Lung (tissue), 12 donors: ENCODE data around the gene TMC5. TPM values are rescaled to one million over a fixed set of nuclear protein-coding genes. Genes with fewer than 3 reads are reported as not detected.

ENCODE experiments used
- ATAC-seq: fragments of 200-7000 bp; cut with Tn5 transposase; one replicate; pipeline ENCODE4 v1.9.1; 2020; ENCODE audit warnings: moderate number of reproducible peaks; ENCODE audit not compliant: insufficient read depth, low FRiP score
- DNase-seq, 3 donors: peaks; one replicate each; pipeline ENCODE4 v3.0.0-alpha.2; 2013 to 2017
- H3K27ac ChIP-seq, 2 donors: one replicate each; pipeline ENCODE4 v1.5.1; 2013; ENCODE audit warnings: mild to moderate bottlenecking in 2 of 2, moderate library complexity in 2 of 2, control low read depth in 1 of 2, inconsistent platforms in 1 of 2, low read depth in 1 of 2, low read length in 1 of 2
- H3K27me3 ChIP-seq, 3 donors: one replicate each; pipeline ENCODE4 v1.5.1; 2013; ENCODE audit warnings: low read length in 2 of 3; ENCODE audit not compliant: control insufficient read depth in 3 of 3, insufficient read depth in 3 of 3
- H3K36me3 ChIP-seq, 4 donors: one replicate each; pipeline ENCODE4 v1.5.1; 2013; ENCODE audit warnings: low read length in 4 of 4, mild to moderate bottlenecking in 1 of 4, moderate library complexity in 1 of 4; ENCODE audit not compliant: control insufficient read depth in 4 of 4, insufficient read depth in 4 of 4
- H3K4me1 ChIP-seq, 5 donors: one replicate each; pipeline ENCODE4 v1.5.1; 2013; ENCODE audit warnings: low read length in 5 of 5, mild to moderate bottlenecking in 2 of 5, moderate library complexity in 1 of 5; ENCODE audit not compliant: control insufficient read depth in 5 of 5, insufficient read depth in 5 of 5
- H3K4me3 ChIP-seq: one replicate; pipeline ENCODE4 v1.5.1; 2013; ENCODE audit warnings: mild to moderate bottlenecking, control low read depth, moderate library complexity
- H3K9ac ChIP-seq, 2 donors: one replicate each; pipeline ENCODE4 v1.5.1; 2013; ENCODE audit warnings: low read length in 2 of 2, control low read depth in 1 of 2; ENCODE audit not compliant: insufficient read depth in 1 of 2
- H3K9me3 ChIP-seq, 4 donors: one replicate each; pipeline ENCODE4 v1.5.1; 2013; ENCODE audit warnings: low read length in 3 of 4, mild to moderate bottlenecking in 1 of 4, moderate library complexity in 1 of 4; ENCODE audit not compliant: control insufficient read depth in 4 of 4, insufficient read depth in 3 of 4
- WGBS, 2 donors: extraction: QIAGEN DNeasy Blood & Tissue Kit; methylation state at CpG; one replicate each; pipeline ENCODE4 v1.1.7; 2013; 5-methylcytosine and 5-hydroxymethylcytosine counted together
- polyA plus RNA-seq, 2 donors: library from polyadenylated mRNA; stranded (reverse); fragments of 200-250 nt; gene quantifications; one replicate each; pipeline ENCODE4 v1.2.1, GENCODE V29; 2013
- total RNA-seq, 2 donors: library from RNA; depleted of rRNA in 1 of 2; stranded (reverse); fragments of >200 nt in 1 of 2; gene quantifications; one replicate each; pipeline ENCODE4 v1.2.1, GENCODE V29; 2014 to 2021
- TF ChIP-seq, protein P1 (sequence below): IDR thresholded peaks from 2 replicates; pipeline ENCODE4 v1.5.1; 2012; ENCODE audit warnings: mild to moderate bottlenecking; ENCODE audit errors: control extremely low read depth, extremely low read depth
- donor health status: control.
- donor health status: control.
- donor health status: Bipolar disorder and iron deficiency.
- donor health status: healthy.
- donor health status: DM: yes; HTN: yes; CAD: no.

Gene TMC5
- total and polyA plus RNA-seq, 4 donors: 43.2 to 129 (median 53.4) TPM

GRCh38 chr16:19486051-19486450 is 68.4 kb downstream of the TMC5 start:
- no peaks in the 10 kb centered on the region for H3K27me3 ChIP-seq
- DNase-seq (no peak), ATAC-seq (no peak)
- H3K4me3 ChIP-seq: no peak overlapping the region
- no peak overlapping the region for H3K9ac ChIP-seq
- TF ChIP-seq, protein P1, sequence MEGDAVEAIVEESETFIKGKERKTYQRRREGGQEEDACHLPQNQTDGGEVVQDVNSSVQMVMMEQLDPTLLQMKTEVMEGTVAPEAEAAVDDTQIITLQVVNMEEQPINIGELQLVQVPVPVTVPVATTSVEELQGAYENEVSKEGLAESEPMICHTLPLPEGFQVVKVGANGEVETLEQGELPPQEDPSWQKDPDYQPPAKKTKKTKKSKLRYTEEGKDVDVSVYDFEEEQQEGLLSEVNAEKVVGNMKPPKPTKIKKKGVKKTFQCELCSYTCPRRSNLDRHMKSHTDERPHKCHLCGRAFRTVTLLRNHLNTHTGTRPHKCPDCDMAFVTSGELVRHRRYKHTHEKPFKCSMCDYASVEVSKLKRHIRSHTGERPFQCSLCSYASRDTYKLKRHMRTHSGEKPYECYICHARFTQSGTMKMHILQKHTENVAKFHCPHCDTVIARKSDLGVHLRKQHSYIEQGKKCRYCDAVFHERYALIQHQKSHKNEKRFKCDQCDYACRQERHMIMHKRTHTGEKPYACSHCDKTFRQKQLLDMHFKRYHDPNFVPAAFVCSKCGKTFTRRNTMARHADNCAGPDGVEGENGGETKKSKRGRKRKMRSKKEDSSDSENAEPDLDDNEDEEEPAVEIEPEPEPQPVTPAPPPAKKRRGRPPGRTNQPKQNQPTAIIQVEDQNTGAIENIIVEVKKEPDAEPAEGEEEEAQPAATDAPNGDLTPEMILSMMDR: no peak
- 92 to 93% methylated on average over 4 of the region's 4 CpGs for WGBS, 2 donors
- H3K27ac ChIP-seq: no peak overlapping the region
- peaks cover 0 to 2% (median 0%) of the 10 kb centered on the region in 4 donors for H3K9me3 ChIP-seq
- H3K4me1 ChIP-seq: peaks cover 0 to 3% (median 0%) of the 10 kb centered on the region in 5 donors
- peaks cover 0 to 12% (median 0%) of the 10 kb centered on the region in 4 donors for H3K36me3 ChIP-seq

DNA sequence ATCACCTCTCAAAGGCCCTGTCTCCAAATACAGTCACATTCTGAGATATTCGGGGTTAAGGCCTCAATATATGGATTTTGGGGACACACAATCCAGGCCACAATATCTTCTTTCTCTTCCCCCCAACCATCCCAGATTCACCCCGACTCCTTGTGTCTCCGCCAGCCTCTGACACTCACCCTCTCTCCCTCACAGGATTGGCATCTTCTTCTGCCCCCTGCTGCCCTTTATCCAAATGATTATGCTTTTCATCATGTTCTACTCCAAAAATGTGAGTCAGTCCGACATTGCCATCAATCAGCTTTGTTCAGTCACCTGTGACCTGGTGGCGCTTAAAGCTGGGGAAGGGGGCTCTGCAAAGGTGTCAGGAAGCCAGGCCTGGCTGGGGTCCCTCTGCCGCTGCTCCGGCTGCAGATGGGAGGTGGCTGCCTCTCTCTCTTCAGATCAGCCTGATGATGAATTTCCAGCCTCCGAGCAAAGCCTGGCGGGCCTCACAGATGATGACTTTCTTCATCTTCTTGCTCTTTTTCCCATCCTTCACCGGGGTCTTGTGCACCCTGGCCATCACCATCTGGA is 69.2 kb downstream of the TMC5 start:
- Histone ChIP-seq H3K4me3 (no peak overlapping the region), H3K9me3 (peaks cover 0 to 2% (median 0%) of the 10 kb centered on the region in 4 donors), H3K36me3 (peaks cover 0 to 12% (median 0%) of the 10 kb centered on the region in 4 donors), H3K4me1 (peaks cover 0 to 3% (median 0%) of the 10 kb centered on the region in 5 donors), H3K27me3 (no peaks in the 10 kb centered on the region), H3K27ac (no peak overlapping the region), H3K9ac (no peak overlapping the region)
- 86 to 91% methylated on average over 10 of the region's 10 CpGs for WGBS, 2 donors
- ATAC-seq: no peak
- DNase-seq: no peak
- TF ChIP-seq, protein P1: no peak

DNA sequence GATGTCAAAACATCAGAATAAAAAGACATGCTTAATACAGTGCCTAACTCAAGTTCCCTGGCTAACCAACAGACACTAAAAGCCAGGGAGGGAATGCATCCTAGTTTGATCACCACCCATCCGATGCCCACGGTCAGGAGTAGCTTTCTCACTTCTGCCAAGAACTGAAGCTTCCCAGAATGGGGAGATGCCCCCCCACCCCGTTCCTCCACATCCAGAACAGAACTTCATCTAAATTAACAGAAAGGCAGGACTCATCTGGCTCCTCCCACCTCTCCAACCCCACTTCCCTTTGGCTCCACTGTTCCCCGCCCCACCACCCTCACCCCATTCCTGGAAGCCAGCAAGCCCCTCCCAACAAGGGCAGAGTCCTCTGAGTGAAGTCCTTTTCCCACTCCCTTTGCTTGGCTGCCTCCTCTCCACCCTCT is 70.5 kb downstream of the TMC5 start:
- Histone ChIP-seq H3K27ac (no peak overlapping the region), H3K9me3 (peaks cover 0 to 2% (median 0%) of the 10 kb centered on the region in 4 donors), H3K27me3 (no peaks in the 10 kb centered on the region), H3K36me3 (peaks cover 0 to 12% (median 0%) of the 10 kb centered on the region in 4 donors), H3K4me1 (peaks cover 0 to 3% (median 0%) of the 10 kb centered on the region in 5 donors), H3K4me3 (no peak overlapping the region), H3K9ac (no peak overlapping the region)
- DNase-seq: no peak
- WGBS, 2 donors: 66 to 74% methylated on average over 4 of the region's 4 CpGs
- ATAC-seq: peak; percentile 41
- TF ChIP-seq, protein P1: no peak

DNA sequence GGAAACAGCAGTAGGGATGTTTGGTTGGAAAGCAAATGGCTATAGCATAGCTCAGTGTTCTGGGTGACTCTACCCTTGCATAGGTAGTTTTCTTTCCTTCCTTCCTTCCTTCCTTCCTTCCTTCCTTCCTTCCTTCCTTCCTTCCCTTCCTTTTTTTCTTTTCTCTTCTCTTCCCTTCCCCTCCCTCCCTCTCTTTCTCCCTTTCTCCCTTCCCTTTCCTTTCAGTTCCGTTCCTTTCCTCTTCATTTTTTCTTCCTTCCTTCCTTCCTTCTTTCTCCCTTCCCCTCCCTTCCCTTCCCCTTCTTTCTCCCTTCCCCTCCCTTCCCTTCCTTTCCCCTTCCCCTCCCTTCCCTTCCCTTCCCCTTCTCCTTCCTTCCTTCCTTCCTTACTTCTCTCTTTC is 72.9 kb downstream of the TMC5 start:
- H3K36me3 ChIP-seq: peaks cover 0 to 18% (median 0%) of the 10 kb centered on the region in 4 donors
- no peak for ATAC-seq
- H3K4me3 ChIP-seq: no peak overlapping the region
- H3K27me3 ChIP-seq: no peaks in the 10 kb centered on the region
- WGBS, 2 donors: 60 to 65% methylated on average over 1 of the region's 1 CpG
- H3K9ac ChIP-seq: no peak overlapping the region
- peaks cover 0 to 3% (median 0%) of the 10 kb centered on the region in 5 donors for H3K4me1 ChIP-seq
- H3K27ac ChIP-seq: no peak overlapping the region
- peaks cover 0 to 2% (median 0%) of the 10 kb centered on the region in 4 donors for H3K9me3 ChIP-seq
- DNase-seq: no peak
- TF ChIP-seq, protein P1: no peak
